IPS-18a (cell line): ENCODE results near the gene NUDT1.

ENCODE experiments used
- H3K27ac ChIP-seq: one replicate; pipeline ENCODE4 v1.5.1; 2013; ENCODE audit warnings: low read length
- H3K27me3 ChIP-seq: one replicate; pipeline ENCODE4 v1.6.1; 2013; ENCODE audit warnings: mild to moderate bottlenecking, low read length; ENCODE audit not compliant: control insufficient read depth, insufficient read depth
- H3K36me3 ChIP-seq: one replicate; pipeline ENCODE4 v1.6.1; 2013; ENCODE audit warnings: low read depth, low read length; ENCODE audit not compliant: control insufficient read depth
- H3K4me1 ChIP-seq: one replicate; pipeline ENCODE4 v1.6.1; 2013; ENCODE audit warnings: low read depth, low read length; ENCODE audit not compliant: control insufficient read depth
- H3K4me3 ChIP-seq: one replicate; pipeline ENCODE4 v1.5.1; 2013; ENCODE audit warnings: low read length
- H3K9ac ChIP-seq: one replicate; pipeline ENCODE4 v1.6.1; 2013; ENCODE audit warnings: mild to moderate bottlenecking, low read length, moderate library complexity
- H3K9me3 ChIP-seq: one replicate; pipeline ENCODE4 v1.6.1; 2013; ENCODE audit warnings: low read depth, low read length; ENCODE audit not compliant: control insufficient read depth

The NUDT1 gene

DNA sequence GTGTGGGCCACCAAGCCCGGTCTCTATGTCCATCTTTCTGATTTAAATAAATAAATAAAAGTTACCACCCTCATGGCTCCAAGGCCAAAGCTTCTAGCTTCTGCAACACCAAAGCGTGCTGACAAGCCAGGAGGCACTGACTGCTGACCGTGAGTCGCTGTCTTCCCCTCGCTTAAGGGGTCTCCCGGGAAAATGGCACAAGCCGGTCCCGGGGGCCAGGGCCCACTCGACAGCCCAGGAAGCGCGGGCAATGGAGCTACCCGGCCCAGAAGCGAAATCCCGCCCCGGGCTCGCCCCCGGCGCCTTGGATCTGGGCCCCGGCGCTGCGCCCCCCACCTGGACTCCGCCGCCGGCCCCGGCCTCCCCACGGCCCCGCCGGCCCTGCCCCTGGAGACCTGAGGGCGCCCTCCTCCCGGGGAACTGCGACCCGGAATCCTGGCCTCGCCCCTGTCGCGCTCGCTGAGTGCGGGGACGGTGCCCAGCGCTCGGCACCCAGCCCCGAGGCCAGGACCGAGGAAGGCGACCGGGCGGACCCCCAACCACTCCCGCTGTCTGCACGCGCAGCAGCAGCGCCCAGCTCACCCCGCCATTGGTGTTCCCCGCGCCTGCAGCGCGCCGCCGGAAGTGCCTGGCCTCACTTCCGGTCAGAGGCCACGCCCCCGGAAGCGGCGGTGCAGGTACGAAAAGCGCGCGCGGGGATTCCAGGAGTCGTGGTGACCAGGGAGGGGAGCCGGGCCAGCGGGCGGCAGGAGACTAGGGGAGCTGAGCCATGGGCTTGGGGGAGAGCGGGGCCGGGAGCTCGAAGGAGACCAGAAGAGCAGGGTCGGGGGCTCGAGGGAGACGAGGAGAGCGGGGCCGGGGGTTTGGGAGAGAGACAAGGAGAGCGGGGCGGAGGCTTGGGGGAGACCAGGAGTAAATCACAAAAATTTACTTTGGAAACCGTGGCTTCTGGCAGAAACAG, at the start of gene NUDT1, which contains the start of gene MRM2:
Gene NUDT1, plus strand, starts transcription at position 647 of the 961 bp plus-strand sequence. CDS start 2,349 bp downstream, outside the sequence.
Gene MRM2, minus strand, starts transcription at position 626 of the 961 bp plus-strand sequence. Its CDS starts 36 bp downstream, at position 590.
- H3K27ac ChIP-seq = peak within 1 kb of the TSS; percentile 71
- H3K9me3 ChIP-seq = no peaks in the 10 kb centered on the region
- H3K27me3 ChIP-seq = no peaks in the 10 kb centered on the region
- peak within 1 kb of the TSS; percentile 92 for H3K9ac ChIP-seq
- peaks cover 25% of the 10 kb centered on the region for H3K36me3 ChIP-seq
- H3K4me3 ChIP-seq = peak within 1 kb of the TSS; percentile 80
- peaks cover 6% of the 10 kb centered on the region for H3K4me1 ChIP-seq

DNA sequence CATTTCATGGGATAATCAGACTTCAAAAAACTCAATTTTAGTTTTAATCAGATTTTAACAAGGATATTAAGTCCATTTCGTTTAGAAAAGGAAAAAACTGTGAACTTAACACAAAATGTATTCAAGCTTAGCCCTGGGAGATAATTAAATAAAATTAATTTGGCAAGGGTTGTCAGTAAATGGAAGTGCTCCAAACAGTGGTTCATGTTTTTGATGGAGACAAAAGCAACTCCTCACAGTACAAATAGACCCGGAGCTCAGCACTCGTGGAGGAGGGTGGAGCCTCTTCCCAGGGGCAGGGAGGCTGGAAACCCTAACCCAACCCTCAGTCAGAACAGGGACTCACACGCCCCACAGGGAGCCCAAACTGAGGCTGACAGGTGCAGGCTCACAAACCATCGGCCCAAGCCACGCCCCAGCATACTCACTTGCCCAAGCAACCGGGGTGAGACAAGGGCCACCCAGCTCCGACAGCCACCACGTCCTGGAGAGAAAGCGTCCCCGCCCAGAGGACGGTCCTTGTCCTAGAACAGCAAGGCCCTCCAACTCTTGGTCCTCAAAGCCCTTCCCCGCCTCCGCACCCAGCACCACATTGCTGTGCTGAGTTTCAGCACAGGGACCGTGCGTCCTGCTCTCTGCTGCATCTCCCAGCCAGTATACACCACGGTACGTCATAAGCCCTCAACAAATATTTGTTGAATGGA, 49.0 kb upstream of the NUDT1 start:
- Histone ChIP-seq H3K4me1 (no peaks in the 10 kb centered on the region), H3K27me3 (no peaks in the 10 kb centered on the region), H3K9ac (no peak overlapping the region), H3K36me3 (no peaks in the 10 kb centered on the region), H3K9me3 (peaks cover 4% of the 10 kb centered on the region), H3K27ac (no peak overlapping the region), H3K4me3 (no peak overlapping the region)

DNA sequence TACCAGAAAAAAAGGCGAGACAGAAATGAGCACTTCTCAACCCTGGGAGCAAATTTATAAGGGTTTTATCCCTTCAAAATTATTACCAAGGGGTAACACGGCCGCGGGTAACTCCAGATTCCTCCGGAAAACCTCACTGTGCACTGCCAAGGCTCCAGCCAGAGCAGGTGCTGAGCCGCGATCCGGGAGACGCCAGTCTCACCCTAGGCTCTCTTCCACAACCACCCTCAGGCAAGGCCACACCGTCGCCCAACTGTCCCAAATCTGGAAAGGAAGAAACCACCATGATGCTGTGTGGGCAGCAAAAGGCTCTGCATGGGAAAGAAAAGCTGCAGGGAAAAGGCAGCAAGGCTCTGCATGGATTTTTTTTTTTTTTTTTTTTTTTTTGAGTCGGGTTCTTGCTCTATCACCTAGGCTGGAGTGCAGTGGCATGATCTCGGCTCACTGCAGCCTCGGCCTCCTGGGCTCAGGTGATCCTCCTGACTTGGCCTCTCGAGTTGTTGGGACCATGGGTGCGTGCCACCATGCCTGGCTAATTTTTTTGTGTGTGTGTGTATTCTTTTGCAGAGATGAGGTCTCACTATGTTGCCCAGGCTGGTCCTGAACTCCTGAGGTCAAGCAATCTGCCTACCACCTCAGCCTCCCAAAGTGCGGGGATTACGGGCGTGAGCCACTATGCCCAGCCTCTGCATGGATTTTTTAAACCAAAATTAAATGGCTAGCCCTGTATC, 48.3 kb upstream of the NUDT1 start:
- no peaks in the 10 kb centered on the region for H3K4me1 ChIP-seq
- H3K27me3 ChIP-seq = no peaks in the 10 kb centered on the region
- no peak overlapping the region for H3K27ac ChIP-seq
- peaks cover 4% of the 10 kb centered on the region for H3K9me3 ChIP-seq
- peaks cover 2% of the 10 kb centered on the region for H3K36me3 ChIP-seq
- no peak overlapping the region for H3K9ac ChIP-seq
- H3K4me3 ChIP-seq = no peak overlapping the region

DNA sequence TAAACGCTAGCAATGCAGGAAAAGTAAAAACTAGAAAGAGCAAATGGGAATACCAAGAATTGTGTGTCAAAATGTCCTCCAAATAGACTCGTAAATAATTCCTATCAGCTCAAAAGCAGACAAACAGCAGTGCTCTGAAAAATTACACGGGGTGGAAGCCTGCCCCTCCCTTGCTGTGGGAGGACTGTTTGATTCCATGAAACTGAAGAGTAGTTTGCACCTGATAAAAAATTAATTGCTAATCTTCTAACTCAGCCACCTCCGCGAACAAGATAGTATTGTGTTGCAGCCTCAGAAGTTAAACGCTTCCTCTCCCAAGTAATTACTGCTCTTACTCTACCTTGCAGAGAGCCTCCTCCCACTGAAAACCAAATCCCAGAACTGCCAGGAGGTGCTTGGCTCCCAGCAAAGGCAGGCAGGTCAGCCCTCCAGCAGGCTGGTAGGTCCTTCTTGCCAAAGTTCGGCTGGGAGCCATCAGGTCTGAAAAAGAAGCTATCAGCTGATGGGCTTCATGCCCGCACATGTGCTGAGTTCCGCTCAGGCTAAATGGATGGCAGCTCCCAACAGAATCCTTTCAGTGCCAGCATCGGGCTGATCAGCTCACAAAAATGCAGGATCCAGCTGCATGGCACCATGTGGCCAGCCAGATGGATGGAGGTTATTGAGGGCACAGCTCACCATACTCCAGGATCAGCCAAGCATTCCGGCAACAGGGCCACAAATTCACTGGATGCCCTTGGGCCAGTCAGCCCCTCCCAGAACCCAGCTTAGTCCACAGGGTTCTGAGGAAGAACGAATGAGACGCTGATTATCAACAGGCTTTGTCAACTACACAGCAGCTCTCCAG, 46.4 kb upstream of the NUDT1 start:
- Histone ChIP-seq H3K27me3 (no peaks in the 10 kb centered on the region), H3K4me3 (no peak overlapping the region), H3K27ac (no peak overlapping the region), H3K4me1 (no peaks in the 10 kb centered on the region), H3K9me3 (peaks cover 4% of the 10 kb centered on the region), H3K36me3 (peaks cover 8% of the 10 kb centered on the region), H3K9ac (no peak overlapping the region)

GRCh38 chr7:2196381-2197378, 45.3 kb upstream of the NUDT1 start:
- H3K27ac ChIP-seq = no peak overlapping the region
- H3K36me3 ChIP-seq = peaks cover 8% of the 10 kb centered on the region
- no peaks in the 10 kb centered on the region for H3K4me1 ChIP-seq
- no peak overlapping the region for H3K4me3 ChIP-seq
- H3K9ac ChIP-seq = no peak overlapping the region
- peaks cover 4% of the 10 kb centered on the region for H3K9me3 ChIP-seq
- H3K27me3 ChIP-seq = no peaks in the 10 kb centered on the region

DNA sequence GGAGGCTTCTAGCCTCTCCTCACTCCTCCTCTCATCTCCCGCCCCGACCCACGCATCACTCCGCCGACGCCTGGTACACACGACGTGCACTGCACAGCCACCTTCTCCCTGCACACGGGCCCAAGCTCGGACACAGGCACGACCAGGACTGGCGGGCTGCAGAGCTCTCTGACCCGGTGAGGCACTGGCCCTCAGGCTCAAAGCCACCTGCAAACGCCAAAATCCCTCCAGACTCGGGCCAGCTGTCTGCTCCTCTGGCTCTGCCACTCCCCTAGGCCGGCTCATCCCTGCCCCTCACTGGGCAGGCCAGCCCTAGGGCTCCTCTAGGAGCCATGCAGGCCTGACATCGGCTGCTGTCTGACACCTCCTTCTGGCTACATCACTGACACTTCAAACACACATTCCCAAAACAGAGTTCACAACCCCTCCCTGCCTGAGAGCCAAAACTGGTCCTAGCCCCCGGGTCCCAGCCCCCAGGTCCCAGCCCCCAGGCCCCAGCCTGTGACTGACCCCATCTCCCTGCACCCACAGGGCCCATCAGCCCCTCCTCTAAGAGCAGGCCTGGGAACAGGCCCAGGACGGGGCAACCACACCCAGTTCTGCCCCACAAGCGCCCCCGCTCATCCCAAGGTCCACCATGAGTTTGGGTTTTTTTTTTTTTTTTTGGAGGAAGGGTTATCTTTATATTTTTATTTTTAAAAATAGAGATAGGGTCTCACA, 44.4 kb upstream of the NUDT1 start:
- H3K27me3 ChIP-seq = no peaks in the 10 kb centered on the region
- H3K9ac ChIP-seq = no peak overlapping the region
- H3K9me3 ChIP-seq = peaks cover 4% of the 10 kb centered on the region
- no peak overlapping the region for H3K4me3 ChIP-seq
- peaks cover 8% of the 10 kb centered on the region for H3K36me3 ChIP-seq
- H3K27ac ChIP-seq = no peak overlapping the region
- no peaks in the 10 kb centered on the region for H3K4me1 ChIP-seq

DNA sequence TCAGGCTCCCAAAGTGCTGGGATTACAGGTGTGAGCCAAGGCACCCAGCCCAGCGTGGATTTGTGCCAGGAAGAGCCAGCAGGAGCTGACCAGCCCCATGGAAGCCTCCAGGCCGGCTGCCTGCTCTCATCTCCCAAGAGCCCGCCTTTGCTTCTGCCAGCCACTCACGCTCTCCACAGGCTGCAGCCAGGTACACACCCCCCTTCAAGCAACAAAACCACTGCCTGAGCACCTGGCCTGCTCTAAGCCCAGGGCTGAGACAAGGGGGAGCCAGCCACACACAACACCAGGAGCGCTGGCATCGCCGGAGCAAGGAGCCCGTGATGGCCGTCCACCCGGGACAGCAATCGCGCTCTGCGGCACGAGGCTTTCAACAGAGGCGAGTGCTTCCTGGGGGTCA, 43.8 kb upstream of the NUDT1 start:
- Histone ChIP-seq H3K4me1 (no peaks in the 10 kb centered on the region), H3K27me3 (no peaks in the 10 kb centered on the region), H3K27ac (no peak overlapping the region), H3K4me3 (no peak overlapping the region), H3K9me3 (peaks cover 4% of the 10 kb centered on the region), H3K36me3 (peaks cover 8% of the 10 kb centered on the region), H3K9ac (no peak overlapping the region)

GRCh38 chr7:2198760-2199159, 43.3 kb upstream of the NUDT1 start:
- peaks cover 4% of the 10 kb centered on the region for H3K9me3 ChIP-seq
- H3K36me3 ChIP-seq = peaks cover 8% of the 10 kb centered on the region

GRCh38 chr7:2199528-2199927, 42.5 kb upstream of the NUDT1 start:
- Histone ChIP-seq H3K9me3 (peaks cover 4% of the 10 kb centered on the region), H3K9ac (no peak overlapping the region), H3K4me3 (no peak overlapping the region), H3K4me1 (no peaks in the 10 kb centered on the region), H3K27ac (no peak overlapping the region), H3K36me3 (peaks cover 13% of the 10 kb centered on the region), H3K27me3 (no peaks in the 10 kb centered on the region)

More at GRCh38 chr7:2198760-2199159, 43.3 kb upstream of the NUDT1 start:
- Histone ChIP-seq H3K9ac (no peak overlapping the region), H3K27ac (no peak overlapping the region), H3K4me3 (no peak overlapping the region), H3K4me1 (no peaks in the 10 kb centered on the region), H3K27me3 (no peaks in the 10 kb centered on the region)
